Activated T-cell treated with anti-CD3 and anti-CD28 coated beads, Interleukin-2, amount 50 U/mL, for 48 hours (primary cell): Measurements from ENCODE around the gene CCDC9B.

Experiments
- DNase-seq, 2 experiments: peaks; one replicate each; pipeline ENCODE4 v3.0.0-alpha.2; 2020

The CCDC9B gene

GRCh38 chr15:40328176-40328575 is 12.6 kb downstream of the CCDC9B start:
- no peak for DNase-seq

- DNase-seq: no peak
Measured at GRCh38 chr15:40327457-40327856, 13.3 kb downstream of the CCDC9B start.

- no peak for DNase-seq
Measured at GRCh38 chr15:40325700-40326099, 15.0 kb downstream of the CCDC9B start.

- DNase-seq: no peak
Measured at GRCh38 chr15:40325188-40325587, 15.6 kb downstream of the CCDC9B start.

GRCh38 chr15:40323953-40324937 is 16.5 kb downstream of the CCDC9B start:
- peak; percentile 45 to 51 for DNase-seq

GRCh38 chr15:40323239-40323952 is 17.3 kb downstream of the CCDC9B start, which contains the start of gene INAFM2:
Gene INAFM2, plus strand, starts transcription at chr15:40323692. Its CDS starts 364 bp downstream, at chr15:40324056.
- DNase-seq: peak; percentile 93 to 94

GRCh38 chr15:40322531-40323238 is 18.1 kb downstream of the CCDC9B start:
- DNase-seq: no peak

GRCh38 chr15:40320931-40321371 is 19.8 kb downstream of the CCDC9B start:
- peak; percentile 55 to 57 for DNase-seq

- no peak for DNase-seq
Measured at GRCh38 chr15:40320409-40320808, 20.3 kb downstream of the CCDC9B start.

- no peak for DNase-seq
Measured at GRCh38 chr15:40317580-40317979, 23.2 kb downstream of the CCDC9B start.

- DNase-seq: no peak
Measured at GRCh38 chr15:40316931-40317330, 23.8 kb downstream of the CCDC9B start.

GRCh38 chr15:40314723-40315276 is 25.9 kb downstream of the CCDC9B start:
- DNase-seq: no peak

- DNase-seq: no peak
Measured at GRCh38 chr15:40313531-40314398, 27.0 kb downstream of the CCDC9B start.

GRCh38 chr15:40312370-40313158 is 28.2 kb downstream of the CCDC9B start:
- no peak for DNase-seq

GRCh38 chr15:40310993-40311392 is 29.7 kb downstream of the CCDC9B start:
- DNase-seq: no peak

- DNase-seq: peak; percentile 80 to 83
Measured at GRCh38 chr15:40310001-40310959, 30.5 kb downstream of the CCDC9B start.

GRCh38 chr15:40309344-40309862 is 31.3 kb downstream of the CCDC9B start:
- DNase-seq: no peak

GRCh38 chr15:40307421-40308211 is 33.1 kb downstream of the CCDC9B start, which contains the start of gene PLCB2:
Gene PLCB2, minus strand, starts transcription at chr15:40307935. Its CDS starts 263 bp downstream, at chr15:40307672.
- peak; percentile 83 to 86 for DNase-seq
